Keratinocyte (primary cell): Measurements from ENCODE around the gene TP73. TPM values are rescaled to one million over a fixed set of nuclear protein-coding genes. Genes with fewer than 3 reads are reported as not detected.

Experiments
- DNase-seq: peaks from one replicate; pipeline ENCODE4 v3.0.0-alpha.2; 2011; ENCODE audit warnings: low read depth, missing footprints, low spot score
- FAIRE-seq: peaks from 2 replicates; lab custom pipeline; 2011; peaks lifted over from hg19 to GRCh38; lab: Jason Lieb, UNC
- H2AFZ ChIP-seq: 2 replicates; pipeline ENCODE4 v1.6.0; 2012; ENCODE audit warnings: low read length, control low read depth, inconsistent platforms; ENCODE audit not compliant: control insufficient read depth
- H3K27ac ChIP-seq: 2 replicates; pipeline ENCODE4 v1.5.1; 2011; ENCODE audit warnings: low read length; ENCODE audit not compliant: control insufficient read depth, insufficient read depth
- H3K27me3 ChIP-seq: 3 replicates; pipeline ENCODE4 v1.6.0; 2011; ENCODE audit warnings: low read length; ENCODE audit not compliant: control insufficient read depth, insufficient read depth; ENCODE audit errors: extremely low read depth
- H3K36me3 ChIP-seq, 2 experiments: 2 replicates in 1 of 2; 3 replicates in 1 of 2; pipeline ENCODE4 v1.5.1; 2011; ENCODE audit warnings: low read length in 2 of 2, mild to moderate bottlenecking in 1 of 2; ENCODE audit not compliant: control insufficient read depth in 2 of 2, insufficient read depth in 2 of 2; ENCODE audit errors: extremely low read depth in 1 of 2
- H3K4me1 ChIP-seq: 3 replicates; pipeline ENCODE4 v1.5.1; 2011; ENCODE audit warnings: low read length; ENCODE audit not compliant: control insufficient read depth, insufficient read depth; ENCODE audit errors: extremely low read depth
- H3K4me2 ChIP-seq: 3 replicates; pipeline ENCODE4 v1.6.0; 2011; ENCODE audit warnings: low read depth, low read length; ENCODE audit not compliant: control insufficient read depth, insufficient read depth; ENCODE audit errors: extremely low read depth
- H3K4me3 ChIP-seq, 3 experiments: fragments of 200-600 bp in 1 of 3; sonication (generic) in 1 of 3; 2 replicates in 2 of 3; 3 replicates in 1 of 3; pipeline ENCODE4 v1.5.1; 2011 to 2016; ENCODE audit warnings: low read length in 3 of 3, mild to moderate bottlenecking in 3 of 3, control low read depth in 2 of 3, inconsistent platforms in 1 of 3, low read depth in 1 of 3, mixed read lengths in 1 of 3, mixed run types in 1 of 3, moderate library complexity in 1 of 3; ENCODE audit not compliant: control insufficient read depth in 2 of 3, insufficient read depth in 2 of 3; ENCODE audit errors: extremely low read depth in 1 of 3
- H3K79me2 ChIP-seq: 2 replicates; pipeline ENCODE4 v1.6.0; 2012; ENCODE audit warnings: low read length; ENCODE audit not compliant: control insufficient read depth, insufficient read depth
- H3K9ac ChIP-seq: 3 replicates; pipeline ENCODE4 v1.6.0; 2011; ENCODE audit warnings: low read length; ENCODE audit not compliant: control insufficient read depth, insufficient read depth; ENCODE audit errors: extremely low read depth
- H3K9me1 ChIP-seq: 3 replicates; pipeline ENCODE4 v1.6.0; 2011; ENCODE audit warnings: low read length; ENCODE audit not compliant: control insufficient read depth, insufficient read depth; ENCODE audit errors: extremely low read depth
- H3K9me3 ChIP-seq: 2 replicates; pipeline ENCODE4 v1.5.1; 2012; ENCODE audit warnings: low read depth, low read length; ENCODE audit not compliant: control insufficient read depth
- H4K20me1 ChIP-seq: 3 replicates; pipeline ENCODE4 v1.6.0; 2011; ENCODE audit warnings: low read length; ENCODE audit not compliant: control insufficient read depth, insufficient read depth; ENCODE audit errors: extremely low read depth
- CTCF ChIP-seq, 3 experiments: IDR thresholded peaks in 1 of 3; conservative IDR thresholded peaks in 1 of 3; optimal IDR thresholded peaks in 1 of 3; 2 replicates in 2 of 3; 3 replicates in 1 of 3; pipeline versions ENCODE3 to v1.5.1; 2011; ENCODE audit warnings: low read length in 3 of 3, mild to moderate bottlenecking in 3 of 3, moderate library complexity in 2 of 3, control low read depth in 1 of 3, inconsistent platforms in 1 of 3; ENCODE audit not compliant: insufficient read depth in 2 of 3; ENCODE audit errors: extremely low read depth in 1 of 3
- EZH2 ChIP-seq: IDR thresholded peaks from one replicate; pipeline ENCODE4 v1.6.1; 2012; ENCODE audit warnings: inconsistent platforms, mild to moderate bottlenecking, low read length, moderate library complexity
- dilution Hi-C: fragments of 300-500 bp; cut with MboI; formaldehyde crosslinking; loops from one replicate; pipeline ENCODE4 v1.7.0; 2020; ENCODE audit warnings: low sequenced_read_pairs; ENCODE audit not compliant: extremely low pct_ligation_motif_present
- polyA plus RNA-seq, 5 experiments: library from polyadenylated mRNA; depleted of rRNA in 3 of 5; stranded (reverse) in 3 of 5; stranded (forward) in 1 of 5; unstranded in 1 of 5; fragments of >200 nt; gene quantifications; 1 replicate in 1 of 5; 2 replicates in 3 of 5; 3 replicates in 1 of 5; pipeline versions ENCODE4 v1.2.1 to v1.2.3, GENCODE V29; 2011 to 2012; ENCODE audit warnings: missing spikeins in 2 of 5, low read depth in 1 of 5, low replicate concordance in 1 of 5

Gene TP73
- polyA plus RNA-seq, 1 donor (not counting 4 experiments of a cell fraction or from before 2014, with no cell fraction given): 0.14 TPM

- Histone ChIP-seq H3K27me3 (peaks cover 27% of the 10 kb centered on the region), H3K79me2 (no peaks in the 10 kb centered on the region), H2AFZ (no peak overlapping the region), H3K27ac (no peak overlapping the region), H3K4me3 (no peak overlapping the region), H3K9me1 (no peaks in the 10 kb centered on the region), H3K4me1 (peaks cover 8% of the 10 kb centered on the region), H3K9me3 (no peaks in the 10 kb centered on the region), H3K9ac (no peak overlapping the region), H3K36me3 (no peaks in the 10 kb centered on the region), H4K20me1 (no peaks in the 10 kb centered on the region), H3K4me2 (no peak overlapping the region)
- TF ChIP-seq CTCF (optimal IDR thresholded peaks at IDR 0.05 in 1 of 3, IDR thresholded peaks at IDR 0.05 in 1 of 3, conservative IDR thresholded peaks at IDR 0.05 in 1 of 3; ENCODE audit: extremely low read depth in 1 of 3, insufficient read depth in 2 of 3, low read length in 3 of 3): no peak
- no peak for TF ChIP-seq EZH2
- dilution Hi-C loops: no loop called here
- FAIRE-seq (no peak), DNase-seq (no peak)
Observed at GRCh38 chr1:3609016-3609768, 43.1 kb upstream of the TP73 start.

- DNase-seq (no peak), FAIRE-seq (no peak)
- Histone ChIP-seq H3K36me3 (no peaks in the 10 kb centered on the region), H3K4me2 (no peak overlapping the region), H3K4me3 (no peak overlapping the region), H4K20me1 (no peaks in the 10 kb centered on the region), H3K9ac (no peak overlapping the region), H3K9me3 (no peaks in the 10 kb centered on the region), H3K4me1 (peaks cover 8% of the 10 kb centered on the region), H2AFZ (no peak overlapping the region), H3K27me3 (peaks cover 27% of the 10 kb centered on the region), H3K79me2 (no peaks in the 10 kb centered on the region), H3K27ac (no peak overlapping the region), H3K9me1 (no peaks in the 10 kb centered on the region)
- TF ChIP-seq EZH2: no peak
- dilution Hi-C loops: no loop called here
Observed at GRCh38 chr1:3609769-3610526, 42.4 kb upstream of the TP73 start.
